H1 (cell line): Measurements from ENCODE around the gene CD48.

Experiments
- BCL11A ChIP-seq, 2 experiments: IDR thresholded peaks; one replicate each; pipeline ENCODE4 v1.6.1; 2011; ENCODE audit warnings: low read depth in 2 of 2, low read length in 2 of 2, mild to moderate bottlenecking in 2 of 2
- CREB1 ChIP-seq: IDR thresholded peaks from 2 replicates; pipeline ENCODE4 v1.6.1; 2012; ENCODE audit warnings: inconsistent platforms
- CTCF ChIP-seq, 3 experiments: IDR thresholded peaks; 1 replicate in 2 of 3; 2 replicates in 1 of 3; pipeline versions ENCODE4 v1.5.1 to v1.6.1; 2011; ENCODE audit warnings: low read length in 3 of 3, mild to moderate bottlenecking in 3 of 3, inconsistent platforms in 2 of 3, low read depth in 1 of 3, moderate library complexity in 1 of 3; ENCODE audit not compliant: insufficient read depth in 1 of 3; ENCODE audit errors: control extremely low read depth in 1 of 3
- E2F6 ChIP-seq: IDR thresholded peaks from 2 replicates; pipeline ENCODE4 v1.6.1; 2012; ENCODE audit warnings: inconsistent platforms
- EP300 ChIP-seq, 2 experiments: IDR thresholded peaks; 1 replicate in 1 of 2; 2 replicates in 1 of 2; pipeline ENCODE4 v1.6.1; 2011 to 2012; ENCODE audit warnings: low read depth in 2 of 2, low read length in 2 of 2, mild to moderate bottlenecking in 2 of 2, borderline replicate concordance in 1 of 2, inconsistent platforms in 1 of 2, moderate library complexity in 1 of 2
- KDM5A ChIP-seq: fragments of 200-600 bp; IDR thresholded peaks from 2 replicates; pipeline ENCODE4 v1.7.1; 2012; ENCODE audit warnings: mild to moderate bottlenecking, low read length, inconsistent platforms, mixed read lengths
- POLR2A ChIP-seq, 2 experiments: IDR thresholded peaks; 1 replicate in 1 of 2; 2 replicates in 1 of 2; pipeline ENCODE4 v1.6.1; 2011; ENCODE audit warnings: low read depth in 2 of 2, low read length in 2 of 2, mild to moderate bottlenecking in 2 of 2; ENCODE audit errors: control extremely low read depth in 1 of 2
- POLR2AphosphoS5 ChIP-seq: IDR thresholded peaks from 2 replicates; pipeline ENCODE4 v1.6.1; 2011; ENCODE audit warnings: low read depth, low read length
- TCF12 ChIP-seq: IDR thresholded peaks from 2 replicates; pipeline ENCODE4 v1.6.1; 2011; ENCODE audit warnings: low read depth, mild to moderate bottlenecking, low read length

GRCh38 chr1:160659566-160659965 lies 52.1 kb downstream of the CD48 start:
- TF ChIP-seq CTCF (IDR thresholded peaks at IDR 0.05; ENCODE audit: control extremely low read depth in 1 of 3, insufficient read depth in 1 of 3, low read depth in 1 of 3, low read length in 3 of 3) = no peak
- TF ChIP-seq POLR2AphosphoS5 = no peak
- TF ChIP-seq TCF12 = no peak
- no peak for TF ChIP-seq CREB1
- no peak for TF ChIP-seq POLR2A (IDR thresholded peaks at IDR 0.05; ENCODE audit: control extremely low read depth in 1 of 2, low read depth in 2 of 2, low read length in 2 of 2)
- no peak for TF ChIP-seq E2F6
- TF ChIP-seq KDM5A = no peak
- no peak for TF ChIP-seq EP300 (IDR thresholded peaks at IDR 0.05; ENCODE audit: borderline replicate concordance in 1 of 2, low read depth in 2 of 2, low read length in 2 of 2)
- no peak for TF ChIP-seq BCL11A (IDR thresholded peaks at IDR 0.05; ENCODE audit: low read depth in 2 of 2, low read length in 2 of 2)
